MM.1S (cell line): Measurements from ENCODE around the gene NELL2.

Source experiments
- DNase-seq: peaks from one replicate; pipeline ENCODE4 v3.0.0-alpha.2; 2015
- H2AFZ ChIP-seq: fragments of 300-600 bp; sonication (generic); 2 replicates; pipeline ENCODE4 v1.6.0; 2016; ENCODE audit warnings: antibody characterized with exemption, low read length
- H3F3A ChIP-seq: fragments of 300-600 bp; sonication (generic); 2 replicates; pipeline ENCODE4 v1.6.1; 2016; ENCODE audit warnings: mild to moderate bottlenecking, antibody characterized with exemption, low read length, moderate library complexity, mixed read lengths; ENCODE audit not compliant: insufficient read depth
- H3K27ac ChIP-seq: fragments of 300-600 bp; sonication (generic); 2 replicates; pipeline ENCODE4 v1.5.1; 2016; ENCODE audit warnings: mild to moderate bottlenecking, low read length
- H3K27me3 ChIP-seq: fragments of 300-600 bp; sonication (generic); replicated peaks from 2 replicates; pipeline ENCODE4 v1.6.0; 2016; ENCODE audit warnings: low read length; ENCODE audit not compliant: insufficient read depth
- H3K36me3 ChIP-seq: fragments of 300-600 bp; sonication (generic); replicated peaks from 2 replicates; pipeline ENCODE4 v1.6.1; 2016; ENCODE audit warnings: mild to moderate bottlenecking, low read length, mixed read lengths; ENCODE audit not compliant: insufficient read depth
- H3K4me1 ChIP-seq: fragments of 300-600 bp; sonication (generic); 2 replicates; pipeline ENCODE4 v1.6.1; 2016; ENCODE audit warnings: low read length, mixed read lengths
- H3K4me2 ChIP-seq: fragments of 300-600 bp; sonication (generic); 2 replicates; pipeline ENCODE4 v1.6.0; 2016; ENCODE audit warnings: low read depth, low read length
- H3K4me3 ChIP-seq: fragments of 300-600 bp; sonication (generic); 2 replicates; pipeline ENCODE4 v1.5.1; 2016; ENCODE audit warnings: low read length, mixed read lengths
- H3K79me2 ChIP-seq: fragments of 300-600 bp; sonication (generic); 2 replicates; pipeline ENCODE4 v1.6.1; 2016; ENCODE audit warnings: mixed run types, low read length, mixed read lengths
- H3K9ac ChIP-seq: fragments of 300-600 bp; sonication (generic); 2 replicates; pipeline ENCODE4 v1.6.1; 2016; ENCODE audit warnings: low read length, mixed read lengths
- H3K9me2 ChIP-seq: fragments of 300-600 bp; sonication (generic); replicated peaks from 2 replicates; pipeline ENCODE4 v1.6.1; 2016; ENCODE audit warnings: mild to moderate bottlenecking, low read length, mixed read lengths; ENCODE audit not compliant: insufficient read depth
- H3K9me3 ChIP-seq: fragments of 300-600 bp; sonication (generic); replicated peaks from 2 replicates; pipeline ENCODE4 v1.6.1; 2016; ENCODE audit warnings: mild to moderate bottlenecking, low read length, mixed read lengths; ENCODE audit not compliant: insufficient read depth
- H4K20me1 ChIP-seq: fragments of 300-600 bp; sonication (generic); 2 replicates; pipeline ENCODE4 v1.6.1; 2016; ENCODE audit warnings: mild to moderate bottlenecking, low read length, moderate library complexity, mixed read lengths; ENCODE audit not compliant: insufficient read depth
- CTCF ChIP-seq: fragments of 300-600 bp; sonication (generic); IDR thresholded peaks from 2 replicates; pipeline ENCODE4 v1.5.1; 2016; ENCODE audit warnings: antibody characterized with exemption, low read length, mixed read lengths
- EZH2 ChIP-seq: fragments of 300-600 bp; sonication (generic); optimal IDR thresholded peaks from 2 replicates; pipeline ENCODE3; 2017; ENCODE audit warnings: low read depth, mild to moderate bottlenecking, antibody characterized with exemption, low read length, mixed read lengths
- EZH2phosphoT487 ChIP-seq: fragments of 300-600 bp; sonication (generic); IDR thresholded peaks from 2 replicates; pipeline ENCODE4 v1.6.1; 2018; ENCODE audit warnings: antibody characterized with exemption, low read length

NELL2 gene

DNA sequence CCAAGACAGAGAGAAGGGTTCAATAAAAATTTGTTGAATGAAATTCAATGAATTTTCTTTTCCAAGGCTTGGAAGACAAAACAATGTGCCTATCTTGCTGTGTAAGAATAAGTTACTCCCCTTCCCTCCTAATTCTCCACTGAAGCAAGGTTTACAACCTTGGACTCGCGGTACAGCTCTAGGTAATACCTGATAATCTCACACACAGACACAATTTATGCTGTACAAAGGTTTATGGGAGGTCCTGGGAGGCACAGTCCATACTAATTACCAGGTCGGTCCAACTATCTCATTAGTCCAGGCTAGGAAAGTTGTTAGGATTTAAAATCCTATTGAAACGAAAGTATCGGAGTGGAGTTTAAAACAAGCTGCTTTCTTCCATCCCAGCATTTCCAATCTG lies 42.6 kb downstream of the NELL2 start:
- no peaks in the 10 kb centered on the region for H3K79me2 ChIP-seq
- no peak for DNase-seq
- H3K36me3 ChIP-seq = no peaks in the 10 kb centered on the region
- no peaks in the 10 kb centered on the region for H4K20me1 ChIP-seq
- H3K4me2 ChIP-seq = no peak overlapping the region
- no peak overlapping the region for H2AFZ ChIP-seq
- H3K4me1 ChIP-seq = 0 out of 2 replicates have a peak, but pooled peaks cover 3% of the 10 kb centered on the region
- H3K9me3 ChIP-seq = no peaks in the 10 kb centered on the region
- no peaks in the 10 kb centered on the region for H3K9me2 ChIP-seq
- TF ChIP-seq CTCF (no peak), EZH2phosphoT487 (no peak), EZH2 (no peak)
- no peak overlapping the region for H3K4me3 ChIP-seq
- H3K27me3 ChIP-seq = no peaks in the 10 kb centered on the region
- H3K27ac ChIP-seq = no peak overlapping the region
- no peak overlapping the region for H3K9ac ChIP-seq
- H3F3A ChIP-seq = no peaks in the 10 kb centered on the region

GRCh38 chr12:44830566-44831055 lies 45.5 kb downstream of the NELL2 start:
- no peak for DNase-seq
- H2AFZ ChIP-seq = no peak overlapping the region
- no peaks in the 10 kb centered on the region for H3K9me3 ChIP-seq
- no peak overlapping the region for H3K9ac ChIP-seq
- no peaks in the 10 kb centered on the region for H3K36me3 ChIP-seq
- no peak for TF ChIP-seq EZH2
- no peak for TF ChIP-seq EZH2phosphoT487
- TF ChIP-seq CTCF = no peak
- no peak overlapping the region for H3K27ac ChIP-seq
- H3K79me2 ChIP-seq = no peaks in the 10 kb centered on the region
- no peaks in the 10 kb centered on the region for H4K20me1 ChIP-seq
- H3K4me1 ChIP-seq = 0 out of 2 replicates have a peak, but pooled peaks cover 3% of the 10 kb centered on the region
- H3K27me3 ChIP-seq = no peaks in the 10 kb centered on the region
- no peak overlapping the region for H3K4me3 ChIP-seq
- H3K9me2 ChIP-seq = no peaks in the 10 kb centered on the region
- H3K4me2 ChIP-seq = no peak overlapping the region
- H3F3A ChIP-seq = no peaks in the 10 kb centered on the region

- TF ChIP-seq CTCF (no peak), EZH2phosphoT487 (no peak), EZH2 (no peak)
- DNase-seq = no peak
- no peak overlapping the region for H3K4me2 ChIP-seq
- H3K79me2 ChIP-seq = no peaks in the 10 kb centered on the region
- no peak overlapping the region for H3K4me3 ChIP-seq
- H3K9ac ChIP-seq = no peak overlapping the region
- no peaks in the 10 kb centered on the region for H3K36me3 ChIP-seq
- no peaks in the 10 kb centered on the region for H3K9me3 ChIP-seq
- no peak overlapping the region for H3K27ac ChIP-seq
- H3K27me3 ChIP-seq = no peaks in the 10 kb centered on the region
- H2AFZ ChIP-seq = no peak overlapping the region
- H4K20me1 ChIP-seq = no peaks in the 10 kb centered on the region
- no peaks in the 10 kb centered on the region for H3F3A ChIP-seq
- 0 out of 2 replicates have a peak, but pooled peaks cover 3% of the 10 kb centered on the region for H3K4me1 ChIP-seq
- no peaks in the 10 kb centered on the region for H3K9me2 ChIP-seq
Measured at GRCh38 chr12:44829045-44829444, 47.1 kb downstream of the NELL2 start.
